Cerebellar nuclear complex (tissue), 1 donor: ENCODE data around the gene EHBP1L1.

ENCODE experiments used
- DNase-seq, 2 experiments: peaks; one replicate each; lab custom pipeline; 2025; lab: John Stamatoyannopoulos, UW

EHBP1L1 gene

DNA sequence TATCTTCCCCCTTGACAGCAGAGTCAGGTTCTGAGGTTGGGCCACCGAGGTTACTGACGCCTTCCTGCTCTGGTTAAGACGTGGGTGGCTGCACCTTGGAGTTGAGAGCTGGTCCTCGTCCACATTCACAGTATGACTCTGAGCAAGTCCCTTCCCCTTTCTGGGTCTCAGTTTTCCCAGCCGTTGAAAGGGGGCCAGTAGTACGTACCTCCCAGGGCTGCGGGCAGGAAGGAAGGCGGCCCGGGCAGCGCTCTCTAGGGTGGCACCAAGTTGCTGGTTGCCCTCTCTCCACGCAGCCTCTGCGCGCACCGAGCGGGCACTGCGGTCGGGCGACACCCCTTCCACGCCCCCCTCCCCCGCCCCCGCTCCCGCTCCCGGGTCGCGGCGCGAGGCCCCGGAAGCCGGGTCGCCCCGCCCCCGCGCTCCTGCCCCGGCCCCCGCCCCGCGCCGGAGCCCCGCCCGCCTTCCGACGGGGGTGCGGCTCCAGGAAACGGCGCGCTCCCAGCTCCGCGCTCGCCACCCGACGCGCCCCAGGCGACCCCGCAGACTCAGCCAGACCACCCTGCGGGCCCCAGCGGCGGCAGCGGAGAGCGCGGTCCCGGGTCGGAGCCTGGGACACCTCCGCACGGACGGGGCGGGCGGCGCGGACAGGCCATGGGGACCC is at the start of gene EHBP1L1:
EHBP1L1 (plus strand) TSS at position 486 of the 664 bp plus-strand sequence. CDS start 250 bp downstream, outside the sequence.
- DNase-seq, result no peak

DNA sequence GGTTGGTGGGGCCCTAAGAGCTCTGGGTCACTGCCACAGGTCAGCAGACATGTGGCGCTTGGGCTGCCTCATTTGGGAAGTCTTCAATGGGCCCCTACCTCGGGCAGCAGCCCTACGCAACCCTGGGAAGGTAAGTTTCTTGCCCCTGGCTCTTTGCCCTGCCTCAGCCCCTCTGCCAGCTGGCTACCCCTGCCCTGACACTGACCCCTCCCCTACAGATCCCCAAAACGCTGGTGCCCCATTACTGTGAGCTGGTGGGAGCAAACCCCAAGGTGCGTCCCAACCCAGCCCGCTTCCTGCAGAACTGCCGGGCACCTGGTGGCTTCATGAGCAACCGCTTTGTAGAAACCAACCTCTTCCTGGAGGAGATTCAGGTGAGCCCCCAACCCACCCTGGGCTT is 49.1 kb upstream of the EHBP1L1 start:
- no peak for DNase-seq

DNA sequence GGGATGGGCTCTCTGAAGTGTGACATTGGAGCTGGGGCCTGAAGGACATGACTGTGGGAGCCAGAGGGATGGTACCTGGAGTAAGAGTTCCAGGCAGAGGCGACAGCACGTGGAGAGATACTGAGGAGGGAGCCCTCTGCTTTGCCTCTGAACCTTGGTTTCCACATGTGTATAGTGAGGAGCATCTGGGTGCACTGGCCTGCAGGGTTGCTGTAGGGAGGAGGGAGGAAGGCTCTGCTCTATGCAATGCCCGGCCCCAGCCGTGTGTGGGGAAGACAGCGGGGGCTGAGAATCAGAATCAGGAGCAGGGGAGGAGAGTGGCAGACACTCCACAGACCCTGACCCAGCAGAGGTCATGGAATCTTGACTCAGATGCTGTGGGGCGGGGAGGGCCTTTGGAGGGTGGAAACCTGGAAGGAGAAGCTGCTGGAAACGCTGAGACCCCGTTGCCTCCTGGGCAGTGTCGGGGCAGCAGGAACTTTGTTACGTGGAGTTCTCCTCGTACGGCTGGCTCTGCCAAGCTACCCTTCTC is 47.0 kb upstream of the EHBP1L1 start:
- DNase-seq, result no peak

DNA sequence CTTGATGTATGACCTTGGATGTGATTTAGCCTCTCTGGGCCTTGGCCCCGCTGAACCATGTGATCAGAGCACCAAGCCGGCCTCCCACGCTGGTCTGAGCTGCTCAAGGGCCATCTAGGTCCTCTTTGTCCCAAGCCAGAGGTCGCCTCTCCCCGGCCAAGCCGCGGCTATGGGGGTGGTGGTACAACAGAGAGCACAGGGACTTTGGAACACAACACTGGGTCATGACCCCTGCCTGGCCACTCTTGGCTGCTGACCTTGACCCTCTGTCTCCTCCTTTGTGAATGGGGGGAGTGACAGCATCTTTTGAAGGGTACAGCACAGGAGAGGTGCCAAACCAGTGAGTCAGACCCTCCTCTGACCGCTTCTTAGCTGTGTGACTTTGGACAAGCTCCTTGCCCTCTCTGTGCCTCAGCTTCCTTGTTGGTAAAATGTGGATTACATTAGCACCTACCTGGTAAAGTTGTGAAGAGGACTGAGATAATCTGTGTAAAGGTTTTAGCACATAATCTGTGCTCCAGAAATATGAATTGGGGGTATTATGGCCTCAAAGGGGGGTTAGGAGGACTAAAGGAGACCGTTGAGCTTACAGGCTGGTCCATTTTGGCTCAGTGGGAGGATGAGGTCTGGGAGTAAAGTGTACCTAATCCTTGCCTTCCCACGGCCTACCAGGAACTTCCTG is 46.2 kb upstream of the EHBP1L1 start:
- no peak for DNase-seq

DNA sequence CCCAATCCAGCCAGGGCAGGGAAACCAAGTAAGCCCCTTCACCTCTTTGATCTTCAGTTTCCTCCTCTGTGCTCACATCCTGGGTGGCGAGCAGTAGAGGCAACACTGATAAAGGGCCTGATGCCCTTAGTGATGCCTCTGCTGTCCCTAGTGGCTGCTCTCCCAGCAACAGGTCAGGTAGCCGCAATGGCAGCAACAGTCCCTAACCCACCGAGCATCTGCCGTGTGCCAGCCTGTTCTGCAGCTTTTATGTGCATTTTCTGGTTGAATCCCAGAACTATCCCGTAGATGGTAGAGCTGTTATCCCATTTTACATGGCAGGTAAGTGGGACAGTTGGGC is 45.7 kb upstream of the EHBP1L1 start:
- DNase-seq, result no peak

DNA sequence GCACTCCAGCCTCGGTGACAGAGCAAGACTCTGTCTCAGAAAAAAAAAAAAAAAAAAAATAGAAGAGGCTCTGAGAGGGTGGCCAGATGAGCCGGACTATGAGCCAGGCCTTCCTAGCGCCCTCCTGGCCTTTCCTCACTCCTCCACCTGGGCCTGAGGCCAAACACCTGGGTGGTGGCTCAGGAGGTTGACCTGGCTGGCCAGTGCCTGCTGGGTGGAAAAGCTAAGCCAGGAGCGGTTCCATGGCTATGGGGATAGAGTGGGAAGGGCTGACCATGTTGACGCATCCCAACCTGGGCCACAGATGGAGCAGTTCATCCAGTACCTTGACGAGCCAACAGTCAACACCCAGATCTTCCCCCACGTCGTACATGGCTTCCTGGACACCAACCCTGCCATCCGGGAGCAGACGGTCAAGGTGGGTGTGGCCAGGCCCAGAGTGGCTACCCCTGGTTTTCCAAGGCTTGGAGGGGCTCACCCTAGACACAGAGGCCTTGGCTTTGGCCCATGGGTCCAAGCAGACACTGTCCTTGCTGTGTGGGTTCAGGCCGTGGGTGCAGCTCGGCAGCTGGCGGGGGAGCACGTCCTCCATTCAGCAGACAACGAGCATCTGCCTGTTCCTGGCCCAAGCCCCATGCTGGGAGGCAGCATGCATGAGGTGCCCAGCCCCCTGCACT is 43.3 kb upstream of the EHBP1L1 start:
- DNase-seq, result no peak

DNA sequence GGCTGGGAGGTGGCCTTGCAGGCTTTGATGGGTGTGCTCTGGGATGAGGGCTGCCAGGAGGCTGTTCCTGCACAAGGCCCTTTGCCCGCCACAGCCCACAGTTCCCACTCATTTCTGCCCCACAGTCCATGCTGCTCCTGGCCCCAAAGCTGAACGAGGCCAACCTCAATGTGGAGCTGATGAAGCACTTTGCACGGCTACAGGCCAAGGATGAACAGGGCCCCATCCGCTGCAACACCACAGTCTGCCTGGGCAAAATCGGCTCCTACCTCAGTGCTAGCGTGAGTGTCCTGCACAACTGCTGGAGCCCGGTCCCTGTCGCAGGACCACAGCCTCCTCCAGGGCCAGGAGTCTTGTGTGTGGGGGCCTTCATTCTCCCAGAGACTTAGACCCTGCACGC is 40.8 kb upstream of the EHBP1L1 start:
- no peak for DNase-seq

DNA sequence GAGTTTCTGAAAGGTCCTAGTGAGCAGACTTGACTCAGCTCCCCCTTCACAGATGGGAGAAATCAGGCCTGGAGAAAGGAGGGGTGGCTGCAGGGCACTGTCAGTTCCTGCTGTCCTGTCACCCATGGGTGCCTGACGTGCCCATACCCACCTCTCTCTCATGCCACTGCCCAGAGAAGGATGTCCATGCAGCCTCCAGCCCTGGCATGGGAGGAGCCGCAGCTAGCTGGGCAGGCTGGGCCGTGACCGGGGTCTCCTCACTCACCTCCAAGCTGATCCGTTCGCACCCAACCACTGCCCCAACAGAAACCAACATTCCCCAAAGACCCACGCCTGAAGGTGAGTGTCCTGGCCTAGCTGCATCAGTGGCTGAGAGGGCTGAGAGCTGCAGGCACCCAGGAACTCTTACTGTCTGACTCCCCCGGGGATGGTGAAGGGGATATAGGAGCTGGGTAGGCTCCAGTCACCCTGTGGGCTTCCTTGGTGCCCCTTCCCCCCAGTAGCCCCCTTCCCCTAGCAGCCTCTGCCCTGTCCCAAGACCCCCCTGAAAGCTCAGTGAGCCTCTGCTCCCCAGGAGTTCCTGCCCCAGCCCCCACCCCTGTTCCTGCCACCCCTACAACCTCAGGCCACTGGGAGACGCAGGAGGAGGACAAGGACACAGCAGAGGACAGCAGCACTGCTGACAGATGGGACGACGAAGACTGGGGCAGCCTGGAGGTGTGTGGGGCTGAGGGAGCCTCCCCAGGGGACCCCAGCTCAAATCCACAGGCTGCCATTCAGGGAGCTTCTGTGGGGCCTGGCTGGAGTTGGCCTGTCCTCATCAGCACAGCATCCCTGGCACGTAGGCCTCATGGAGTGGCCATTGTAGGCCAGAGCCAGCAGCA is 39.2 kb upstream of the EHBP1L1 start:
- no peak for DNase-seq

DNA sequence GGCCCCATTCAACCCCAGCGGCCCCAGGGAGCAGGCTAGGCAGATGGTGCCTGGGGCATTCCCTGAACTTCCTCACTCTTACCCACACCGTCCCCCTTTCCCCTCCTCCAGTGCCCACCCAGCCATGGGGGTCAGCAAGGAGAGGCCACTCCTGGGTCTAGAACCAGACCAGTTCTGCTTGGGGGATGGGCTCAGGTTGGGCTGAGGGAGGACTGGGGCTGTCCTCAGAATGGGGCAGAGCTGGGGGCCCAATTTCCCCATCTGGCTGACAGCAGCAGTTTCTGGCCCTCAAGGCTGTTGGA is 38.6 kb upstream of the EHBP1L1 start:
- DNase-seq, result no peak

DNA sequence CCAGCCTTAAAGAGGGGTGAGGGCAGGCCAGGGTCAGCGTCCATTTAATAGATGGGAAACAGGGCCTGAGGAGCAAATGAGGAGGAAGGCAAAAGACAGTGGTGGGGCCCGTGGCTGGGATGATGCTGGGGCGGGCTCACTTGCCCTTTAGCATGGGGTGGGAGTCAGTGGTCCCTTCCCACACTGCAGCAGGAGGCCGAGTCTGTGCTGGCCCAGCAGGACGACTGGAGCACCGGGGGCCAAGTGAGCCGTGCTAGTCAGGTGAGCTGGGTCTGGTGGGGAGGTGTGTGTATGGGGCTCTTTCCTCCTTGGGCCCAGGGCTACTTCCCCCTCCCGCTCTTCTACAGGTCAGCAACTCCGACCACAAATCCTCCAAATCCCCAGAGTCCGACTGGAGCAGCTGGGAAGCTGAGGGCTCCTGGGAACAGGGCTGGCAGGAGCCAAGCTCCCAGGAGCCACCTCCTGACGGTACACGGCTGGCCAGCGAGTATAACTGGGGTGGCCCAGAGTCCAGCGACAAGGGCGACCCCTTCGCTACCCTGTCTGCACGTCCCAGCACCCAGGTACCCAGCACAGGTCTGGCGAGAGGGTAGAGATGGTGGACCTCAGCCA is 38.1 kb upstream of the EHBP1L1 start:
- DNase-seq, result no peak

DNA sequence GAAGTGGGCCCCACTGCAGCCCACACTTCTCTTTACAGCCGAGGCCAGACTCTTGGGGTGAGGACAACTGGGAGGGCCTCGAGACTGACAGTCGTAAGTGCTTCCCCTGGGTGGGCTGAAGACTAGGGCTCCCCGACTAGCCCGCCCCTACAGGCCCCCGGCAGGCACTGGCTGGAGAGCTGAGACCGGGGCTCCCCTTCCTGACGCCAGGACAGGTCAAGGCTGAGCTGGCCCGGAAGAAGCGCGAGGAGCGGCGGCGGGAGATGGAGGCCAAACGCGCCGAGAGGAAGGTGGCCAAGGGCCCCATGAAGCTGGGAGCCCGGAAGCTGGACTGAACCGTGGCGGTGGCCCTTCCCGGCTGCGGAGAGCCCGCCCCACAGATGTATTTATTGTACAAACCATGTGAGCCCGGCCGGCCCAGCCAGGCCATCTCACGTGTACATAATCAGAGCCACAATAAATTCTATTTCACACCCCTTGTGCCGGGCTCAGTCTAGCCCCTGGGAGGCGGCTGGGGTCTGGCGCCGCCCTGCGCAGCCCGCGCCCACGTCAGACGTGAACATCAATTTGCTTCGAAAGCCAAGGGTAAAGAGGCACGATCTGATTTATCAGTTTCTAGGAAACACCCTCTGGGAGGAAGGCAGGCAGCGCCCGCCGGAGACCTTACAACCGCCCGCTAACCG is 37.5 kb upstream of the EHBP1L1 start:
- no peak for DNase-seq

DNA sequence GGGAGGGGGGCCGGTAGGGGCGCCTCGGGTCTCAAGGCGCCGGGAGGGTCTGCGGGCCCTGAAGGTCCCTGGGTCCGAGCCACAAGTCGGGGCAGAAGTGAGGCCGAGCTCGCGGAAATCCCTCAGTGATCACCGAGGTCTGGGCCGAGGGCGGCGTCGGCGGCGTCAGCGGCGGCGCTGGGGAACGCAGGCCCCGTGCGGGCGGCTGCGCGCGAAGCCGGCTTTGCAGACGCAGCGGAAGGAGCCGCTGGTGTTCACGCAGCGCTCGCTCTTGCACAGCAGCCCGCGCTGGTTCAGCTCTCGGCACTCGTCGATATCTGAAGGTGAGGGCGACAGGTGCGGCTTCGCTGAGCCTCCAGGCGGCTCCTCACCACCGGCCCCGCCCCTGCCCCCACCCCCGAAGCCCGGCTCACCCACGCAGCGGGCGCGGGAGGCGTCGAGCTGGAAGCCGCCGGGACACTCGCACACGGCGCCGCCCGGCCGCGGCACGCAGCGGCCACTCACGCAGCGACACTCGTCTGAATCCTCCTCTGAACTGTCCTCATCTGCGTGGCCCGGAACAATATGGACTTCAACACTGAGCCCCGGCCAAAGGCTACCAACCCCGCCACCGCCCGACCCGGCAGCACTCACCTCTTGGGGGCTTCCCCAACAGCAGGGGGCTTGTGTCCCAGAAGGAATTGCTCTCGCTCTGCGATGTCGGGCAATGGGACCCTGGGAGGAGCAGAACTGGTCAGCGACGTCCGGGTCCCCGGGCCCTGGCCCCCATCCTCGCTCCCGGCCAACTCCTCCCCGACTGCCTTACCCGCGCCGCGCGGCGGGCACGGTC is 36.7 kb upstream of the EHBP1L1 start:
- no peak for DNase-seq

DNA sequence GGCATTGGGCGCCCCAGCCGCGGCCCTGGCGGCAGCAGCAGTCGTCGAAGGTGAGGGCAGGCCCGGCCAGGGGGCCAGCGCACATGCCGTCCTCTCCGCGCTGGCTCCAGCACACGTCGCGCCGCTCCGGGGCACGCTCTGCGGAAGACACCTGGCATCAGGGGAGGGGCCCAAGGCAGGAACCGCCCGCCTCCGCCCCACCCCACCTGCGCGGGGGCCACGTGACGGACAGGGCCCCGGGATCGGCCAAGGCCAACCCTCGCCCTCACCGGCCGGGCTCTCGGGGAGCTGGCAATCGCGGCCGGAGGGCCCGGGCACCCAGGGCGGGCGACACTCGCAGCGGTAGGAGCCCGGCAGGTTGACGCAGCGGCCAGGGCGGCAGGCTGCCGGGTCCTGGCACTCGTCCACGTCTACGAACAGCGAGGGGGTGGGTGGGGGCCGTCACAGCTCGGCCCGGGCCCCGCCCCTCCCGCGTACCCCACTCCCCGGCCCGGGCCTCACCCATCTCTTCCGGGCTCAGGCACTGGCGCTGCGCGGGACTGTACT is 36.0 kb upstream of the EHBP1L1 start:
- DNase-seq, result no peak

DNA sequence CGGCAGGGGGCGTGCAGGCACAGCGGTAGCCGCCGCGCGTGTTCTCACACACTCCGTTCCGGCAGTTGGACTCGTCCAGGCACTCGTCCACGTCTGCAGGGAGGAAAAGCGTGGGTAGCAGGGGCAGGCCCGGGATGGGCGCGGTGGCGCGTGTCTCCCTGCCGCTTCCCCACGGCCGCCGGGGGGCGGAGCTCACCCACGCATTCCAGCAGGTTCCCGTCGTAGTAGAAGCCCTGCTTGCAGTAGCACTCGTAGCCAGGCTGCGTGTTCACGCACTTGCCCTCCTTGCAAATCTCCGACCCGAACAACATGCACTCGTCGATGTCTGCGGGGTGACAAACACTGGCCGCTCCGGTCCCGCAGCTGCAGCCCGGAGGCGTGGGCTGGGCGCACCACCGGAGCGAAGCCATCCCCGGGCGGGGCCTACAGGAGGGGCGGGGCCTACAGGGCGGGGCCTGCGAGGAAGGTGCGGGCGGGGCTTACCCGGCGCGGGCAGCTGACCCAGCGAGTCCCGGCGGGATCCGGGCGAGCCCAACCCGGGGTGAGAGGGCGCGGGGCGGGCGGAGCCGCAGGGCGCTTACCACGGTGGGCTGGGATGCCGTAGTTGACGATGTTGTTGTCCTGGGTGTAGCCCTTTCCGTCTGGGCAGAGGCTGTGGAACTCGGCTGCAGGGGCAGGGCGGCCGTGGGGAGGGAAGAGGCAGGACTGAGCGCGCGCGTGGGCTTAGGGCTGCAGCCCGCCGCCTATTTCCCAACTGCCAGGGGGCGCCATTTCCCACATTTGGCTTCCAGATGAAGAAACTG is 35.4 kb upstream of the EHBP1L1 start:
- peak; percentile 49 to 82 for DNase-seq

DNA sequence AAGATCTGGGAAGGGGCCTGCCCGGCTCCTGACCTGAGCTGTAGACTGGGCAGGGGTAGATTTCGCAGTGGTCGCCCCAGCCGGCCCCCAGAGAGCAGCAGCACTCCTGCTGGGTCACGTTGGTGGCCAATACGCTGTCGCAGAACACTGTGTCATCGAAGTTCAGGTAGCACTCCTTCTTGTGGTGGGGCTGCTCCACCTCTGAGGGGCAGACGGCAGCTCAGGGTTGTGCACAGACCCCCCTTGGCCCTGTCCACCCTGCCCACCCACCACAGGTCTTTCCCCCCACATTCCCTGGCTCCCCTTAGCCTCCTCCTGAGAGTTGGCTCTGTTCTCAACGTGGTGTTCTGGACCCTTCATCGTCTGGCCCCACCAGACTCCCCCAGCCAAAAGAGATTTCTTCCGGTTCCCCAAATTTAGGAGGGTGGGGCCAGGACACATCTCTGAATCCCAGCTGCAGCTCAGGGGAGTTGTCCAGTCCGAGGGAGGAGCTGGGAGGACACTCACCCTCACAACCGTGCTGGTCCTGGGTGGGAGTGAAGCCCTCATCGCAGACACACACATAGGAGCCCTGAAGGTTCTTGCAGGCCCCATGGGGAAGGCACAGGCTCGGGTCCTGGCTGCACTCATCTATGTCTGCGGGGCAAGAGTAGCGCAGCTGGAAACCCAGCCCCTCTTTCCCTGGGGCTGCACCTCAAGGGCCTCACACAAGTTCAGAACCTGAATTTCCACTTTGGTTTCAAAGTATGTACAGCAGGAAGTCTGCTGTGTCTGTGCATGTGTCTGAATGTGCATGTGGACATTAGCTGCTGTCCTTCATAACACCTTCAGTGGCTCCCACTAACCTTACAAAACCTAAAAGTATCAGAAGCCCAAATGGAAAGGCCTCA is 34.5 kb upstream of the EHBP1L1 start:
- no peak for DNase-seq

DNA sequence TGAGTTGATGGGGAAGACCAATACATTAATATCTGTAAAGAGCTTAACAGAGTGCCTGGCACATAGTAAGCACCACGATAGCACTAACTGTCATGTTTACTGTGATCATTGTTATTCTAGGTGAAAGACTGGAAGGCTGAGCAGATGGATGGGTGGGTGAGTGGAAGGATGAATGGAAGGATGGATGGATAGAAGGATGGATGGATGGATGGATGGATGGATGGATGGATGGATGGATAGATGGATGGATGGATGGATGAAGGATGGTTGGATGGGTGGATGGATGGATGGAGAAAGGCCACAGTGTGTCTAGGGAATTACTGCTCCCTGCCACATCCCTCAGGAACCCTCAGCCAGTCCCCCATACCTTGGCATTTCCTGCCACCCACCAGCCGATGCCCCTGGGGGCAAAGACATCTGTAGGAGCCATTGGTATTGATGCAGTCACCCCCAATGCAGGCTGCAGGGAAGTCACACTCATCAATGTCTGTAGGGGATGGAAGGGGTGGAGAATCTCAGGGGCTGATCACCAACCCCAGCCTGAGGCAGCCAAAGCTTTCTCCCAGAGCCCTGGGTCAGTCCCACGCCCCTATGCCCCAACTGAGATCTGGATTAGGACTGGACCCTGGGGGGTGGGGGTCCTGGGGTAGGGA is 33.0 kb upstream of the EHBP1L1 start:
- DNase-seq, result no peak

DNA sequence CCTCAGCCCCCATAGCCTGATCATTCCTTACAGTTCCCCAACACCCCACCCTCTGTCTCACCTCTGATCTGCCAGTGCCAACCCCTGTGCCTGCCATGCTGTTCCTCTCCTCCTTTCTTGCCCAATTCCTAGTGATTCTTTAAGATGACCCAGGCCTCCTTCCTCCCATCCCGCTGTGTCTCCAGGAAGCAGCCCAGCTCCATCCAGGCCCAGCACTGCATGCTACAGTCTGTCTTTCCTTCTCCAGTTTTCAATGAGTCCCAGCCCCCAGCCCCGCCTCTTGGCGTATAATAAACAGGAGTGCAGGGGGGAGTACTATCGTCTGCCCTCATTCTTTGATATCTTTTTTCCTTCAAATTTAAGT is 30.0 kb upstream of the EHBP1L1 start:
- no peak for DNase-seq
